Peyer's patch (tissue), 4 donors: ENCODE results near the gene FUBP3. TPM values are rescaled to one million over a fixed set of nuclear protein-coding genes. Genes with fewer than 3 reads are reported as not detected.

ENCODE experiments used
- DNase-seq, 3 donors: peaks; one replicate each; pipeline ENCODE4 v3.0.0-alpha.2; 2017 to 2019
- H3K27ac ChIP-seq, 4 donors: fragments of 200-600 bp; sonication (generic); one replicate each; pipeline ENCODE4 v1.5.1; 2016 to 2019
- H3K27me3 ChIP-seq, 2 donors: fragments of 200-600 bp; sonication (generic); one replicate each; pipeline ENCODE4 v1.5.1; 2019
- H3K36me3 ChIP-seq, 3 donors: fragments of 200-600 bp; sonication (generic); one replicate each; pipeline ENCODE4 v1.5.1; 2016 to 2019
- H3K4me1 ChIP-seq, 4 donors: fragments of 200-600 bp; sonication (generic); one replicate each; pipeline ENCODE4 v1.5.1; 2016 to 2019
- H3K4me3 ChIP-seq, 4 donors: fragments of 200-600 bp; sonication (generic); 1 replicate in 3 of 4; 2 replicates in 1 of 4; pipeline ENCODE4 v1.5.1; 2016 to 2019; ENCODE audit warnings: mild to moderate bottlenecking in 1 of 4
- H3K9me3 ChIP-seq, 4 donors: fragments of 200-600 bp; sonication (generic); one replicate each; pipeline ENCODE4 v1.5.1; 2016 to 2019; ENCODE audit warnings: mild to moderate bottlenecking in 1 of 4
- POLR2A ChIP-seq, 2 donors: fragments of 450-650 bp; IDR thresholded peaks; one replicate each; pipeline ENCODE4 v1.5.1; 2017; ENCODE audit warnings: antibody characterized with exemption in 2 of 2, mild to moderate bottlenecking in 2 of 2, moderate library complexity in 2 of 2
- total RNA-seq, 4 donors: library from RNA; depleted of rRNA; stranded (reverse); fragments of >200 nt; gene quantifications; one replicate each; pipeline ENCODE4 v1.1.0, GENCODE V29; 2016
- TF ChIP-seq, protein P1 (sequence below), 6 experiments: fragments of 450-650 bp in 4 of 6; fragments of 200-600 bp in 2 of 6; sonication (generic) in 1 of 6; IDR thresholded peaks; one replicate each; pipeline ENCODE4 v1.5.1; 2017 to 2019; ENCODE audit warnings: antibody characterized with exemption in 6 of 6, mild to moderate bottlenecking in 3 of 6, moderate library complexity in 1 of 6

FUBP3 gene
- total RNA-seq, 4 donors from 2014 or later = 27.3 to 57.8 (median 31.8) TPM

DNA sequence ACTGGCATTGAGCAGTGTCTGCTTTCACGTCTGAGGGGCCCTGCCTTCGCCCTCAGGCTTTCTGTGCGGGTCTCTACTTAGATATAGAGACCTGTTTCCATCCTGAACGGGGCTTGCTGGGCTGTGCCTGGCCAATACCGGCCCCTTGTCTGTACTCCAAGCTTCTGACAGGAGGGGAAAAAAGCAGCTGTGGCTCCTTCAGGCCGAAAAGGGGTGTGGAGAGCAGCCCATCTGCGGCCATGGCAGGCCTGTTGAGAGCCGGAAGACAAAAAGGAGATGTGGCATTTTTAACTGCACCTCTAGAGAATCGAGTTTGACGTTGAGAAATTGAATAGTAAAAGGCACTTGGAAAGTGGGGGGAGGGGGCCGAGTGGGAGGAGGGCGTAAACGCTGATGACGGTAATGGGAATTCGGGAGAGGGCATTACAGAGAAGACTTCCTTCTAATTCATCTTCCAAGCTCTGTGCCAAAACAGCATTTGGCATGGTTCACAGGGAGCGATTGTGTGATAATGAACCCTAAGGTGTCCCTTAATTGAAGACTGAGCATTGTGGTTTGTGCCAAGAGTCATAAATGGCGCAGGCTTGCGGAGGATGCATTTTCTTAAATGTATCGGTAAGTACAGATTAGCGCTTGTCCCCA, 59.9 kb downstream of the FUBP3 start:
- no peak for DNase-seq
- H3K27ac ChIP-seq = no peak overlapping the region
- TF ChIP-seq POLR2A (IDR thresholded peaks at IDR 0.05) = no peak
- TF ChIP-seq, protein P1, sequence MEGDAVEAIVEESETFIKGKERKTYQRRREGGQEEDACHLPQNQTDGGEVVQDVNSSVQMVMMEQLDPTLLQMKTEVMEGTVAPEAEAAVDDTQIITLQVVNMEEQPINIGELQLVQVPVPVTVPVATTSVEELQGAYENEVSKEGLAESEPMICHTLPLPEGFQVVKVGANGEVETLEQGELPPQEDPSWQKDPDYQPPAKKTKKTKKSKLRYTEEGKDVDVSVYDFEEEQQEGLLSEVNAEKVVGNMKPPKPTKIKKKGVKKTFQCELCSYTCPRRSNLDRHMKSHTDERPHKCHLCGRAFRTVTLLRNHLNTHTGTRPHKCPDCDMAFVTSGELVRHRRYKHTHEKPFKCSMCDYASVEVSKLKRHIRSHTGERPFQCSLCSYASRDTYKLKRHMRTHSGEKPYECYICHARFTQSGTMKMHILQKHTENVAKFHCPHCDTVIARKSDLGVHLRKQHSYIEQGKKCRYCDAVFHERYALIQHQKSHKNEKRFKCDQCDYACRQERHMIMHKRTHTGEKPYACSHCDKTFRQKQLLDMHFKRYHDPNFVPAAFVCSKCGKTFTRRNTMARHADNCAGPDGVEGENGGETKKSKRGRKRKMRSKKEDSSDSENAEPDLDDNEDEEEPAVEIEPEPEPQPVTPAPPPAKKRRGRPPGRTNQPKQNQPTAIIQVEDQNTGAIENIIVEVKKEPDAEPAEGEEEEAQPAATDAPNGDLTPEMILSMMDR (IDR thresholded peaks at IDR 0.05) = no peak

DNA sequence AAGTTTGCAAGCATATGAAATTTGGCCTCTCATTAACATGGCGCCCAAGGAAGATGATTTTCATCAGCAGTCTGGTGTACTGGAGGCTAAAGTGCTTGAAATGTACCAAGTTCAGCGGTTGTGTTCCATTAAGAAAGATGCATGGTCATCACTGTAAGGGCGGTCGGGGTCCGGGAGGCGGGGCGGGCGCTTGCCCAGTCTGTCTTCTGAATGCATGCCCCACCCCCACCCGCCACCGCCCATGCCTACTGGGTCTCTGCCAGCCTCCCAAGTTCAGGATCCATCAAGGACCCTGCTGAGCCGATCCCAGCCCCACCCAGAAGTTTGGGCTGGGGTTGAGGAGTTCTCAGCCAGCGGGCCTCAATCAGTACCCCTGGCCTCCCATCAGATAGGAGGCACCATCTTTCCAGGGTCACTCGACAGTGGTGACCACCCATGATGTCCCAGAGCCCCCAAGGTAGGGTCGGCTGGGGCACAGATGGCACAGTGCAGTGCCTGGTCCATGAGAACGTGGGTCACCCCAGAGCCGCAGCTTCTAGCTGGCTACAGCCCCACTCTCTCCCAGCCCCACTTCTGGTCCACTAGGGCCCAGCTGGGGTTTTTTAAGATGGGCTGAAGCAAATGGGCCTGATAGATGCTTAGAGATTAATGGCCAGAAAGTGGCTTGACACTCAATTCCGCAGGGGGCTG, 60.6 kb downstream of the FUBP3 start:
- H3K27me3 ChIP-seq = no peaks in the 10 kb centered on the region
- H3K4me3 ChIP-seq = no peak overlapping the region
- TF ChIP-seq, protein P1 (IDR thresholded peaks at IDR 0.05) = no peak
- no peak for TF ChIP-seq POLR2A (IDR thresholded peaks at IDR 0.05)
- H3K4me1 ChIP-seq = no peaks in the 10 kb centered on the region
- H3K27ac ChIP-seq = no peak overlapping the region
- H3K36me3 ChIP-seq = peaks cover 0 to 31% (median 0%) of the 10 kb centered on the region in 3 donors
- DNase-seq = no peak
- H3K9me3 ChIP-seq = no peaks in the 10 kb centered on the region

More for the DNA sequence above, 59.9 kb downstream of the FUBP3 start:
- Histone ChIP-seq H3K4me3 (no peak overlapping the region), H3K9me3 (no peaks in the 10 kb centered on the region), H3K27me3 (no peaks in the 10 kb centered on the region), H3K4me1 (no peaks in the 10 kb centered on the region), H3K36me3 (peaks cover 0 to 39% (median 0%) of the 10 kb centered on the region in 3 donors)

DNA sequence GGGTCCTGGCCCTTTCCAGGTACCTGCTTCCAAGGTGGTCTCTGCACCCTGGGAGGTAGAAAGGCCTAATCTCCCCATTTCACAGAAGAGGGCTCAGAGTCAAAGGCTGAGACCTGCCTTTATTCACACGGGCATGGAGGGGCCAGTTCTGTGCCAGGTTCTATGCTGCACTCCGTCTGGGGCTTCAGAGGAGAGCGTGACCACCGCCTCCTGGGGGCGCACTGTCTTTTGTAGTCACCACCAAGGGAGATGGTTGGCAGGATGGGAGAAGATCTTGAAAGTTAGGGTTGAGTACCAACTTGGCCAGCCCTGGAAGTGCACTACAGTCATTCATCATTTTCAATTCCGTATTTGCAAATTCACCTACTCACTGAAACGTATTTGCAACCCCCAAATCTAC, 61.3 kb downstream of the FUBP3 start:
- Histone ChIP-seq H3K27me3 (no peaks in the 10 kb centered on the region), H3K36me3 (peaks cover 0 to 25% (median 0%) of the 10 kb centered on the region in 3 donors), H3K4me1 (no peaks in the 10 kb centered on the region), H3K4me3 (no peak overlapping the region), H3K9me3 (no peaks in the 10 kb centered on the region), H3K27ac (no peak overlapping the region)
- TF ChIP-seq POLR2A (IDR thresholded peaks at IDR 0.05) = no peak
- TF ChIP-seq, protein P1 (IDR thresholded peaks at IDR 0.05) = no peak
- no peak for DNase-seq

DNA sequence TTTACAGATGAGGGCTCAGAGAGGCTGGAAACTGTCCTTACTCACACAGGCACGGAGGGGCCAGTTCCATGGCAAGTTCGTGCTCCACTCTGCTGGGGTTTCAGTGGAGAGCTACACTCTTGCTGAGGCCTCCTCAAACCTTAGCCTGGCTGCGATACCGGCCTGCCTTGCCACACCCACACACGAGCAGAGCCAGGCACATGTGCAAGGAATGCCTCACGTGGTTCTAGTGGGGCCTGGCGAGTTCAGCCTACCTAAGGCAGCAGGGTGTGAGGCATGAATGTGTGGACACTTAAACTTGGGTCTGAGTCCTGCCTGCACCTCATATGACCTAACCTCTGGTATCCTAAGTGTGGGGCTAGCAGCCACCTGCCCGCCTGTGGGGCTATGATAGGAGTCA, 63.5 kb downstream of the FUBP3 start:
- no peak for DNase-seq
- TF ChIP-seq, protein P1 (IDR thresholded peaks at IDR 0.05) = no peak
- no peak for TF ChIP-seq POLR2A (IDR thresholded peaks at IDR 0.05)
- H3K36me3 ChIP-seq = peaks cover 0 to 6% (median 0%) of the 10 kb centered on the region in 3 donors
- H3K4me1 ChIP-seq = no peaks in the 10 kb centered on the region
- no peak overlapping the region for H3K27ac ChIP-seq
- H3K9me3 ChIP-seq = no peaks in the 10 kb centered on the region
- no peaks in the 10 kb centered on the region for H3K27me3 ChIP-seq
- H3K4me3 ChIP-seq = no peak overlapping the region

DNA sequence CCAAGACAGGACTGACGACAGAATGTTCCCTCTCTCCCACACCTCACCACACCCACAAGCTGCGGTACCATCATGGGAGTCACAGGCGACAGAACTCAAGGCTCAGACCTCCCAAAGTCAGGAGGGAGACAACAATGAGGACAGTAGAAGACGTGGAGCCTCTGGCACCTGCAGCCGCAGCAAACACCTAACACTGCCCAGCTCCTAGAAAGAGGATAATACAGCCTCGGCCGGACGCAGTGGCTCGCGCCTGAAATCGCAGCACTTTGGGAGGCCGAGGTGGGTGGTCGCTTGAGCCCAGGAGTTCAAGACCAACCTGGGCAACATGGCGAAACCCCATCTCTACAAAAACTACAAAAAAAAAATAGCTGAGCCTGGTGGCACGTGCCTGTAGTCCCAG, 71.8 kb downstream of the FUBP3 start:
- Histone ChIP-seq H3K4me1 (no peaks in the 10 kb centered on the region), H3K27me3 (no peaks in the 10 kb centered on the region)
- DNase-seq = no peak

More for the DNA sequence above, 71.8 kb downstream of the FUBP3 start:
- no peak for TF ChIP-seq POLR2A (IDR thresholded peaks at IDR 0.05)
- TF ChIP-seq, protein P1 (IDR thresholded peaks at IDR 0.05) = no peak
- Histone ChIP-seq H3K36me3 (no peaks in the 10 kb centered on the region), H3K27ac (no peak overlapping the region), H3K4me3 (no peak overlapping the region), H3K9me3 (no peaks in the 10 kb centered on the region)
